Panc1 (cell line): Measurements from ENCODE around the gene UBE2E1.

Experiments used
- CTCF ChIP-seq: fragments of 450-650 bp; IDR thresholded peaks from 2 replicates; pipeline ENCODE4 v1.5.1; 2017; ENCODE audit warnings: mild to moderate bottlenecking
- POLR2AphosphoS5 ChIP-seq: IDR thresholded peaks from 2 replicates; pipeline ENCODE4 v1.6.1; 2012; ENCODE audit warnings: mild to moderate bottlenecking, low read depth, low read length, moderate library complexity
- SIN3A ChIP-seq: IDR thresholded peaks from 2 replicates; pipeline ENCODE4 v1.6.1; 2012; ENCODE audit warnings: low read depth, mild to moderate bottlenecking, low read length, moderate library complexity, borderline replicate concordance; ENCODE audit not compliant: insufficient read depth
- TCF7L2 ChIP-seq: IDR thresholded peaks from 2 replicates; pipeline ENCODE4 v1.6.1; 2011; ENCODE audit warnings: mild to moderate bottlenecking, low read depth, low read length, inconsistent platforms
- TF ChIP-seq, protein P1 (sequence below), 2 experiments: IDR thresholded peaks; 2 replicates each; pipeline ENCODE4 v1.6.1; 2011 to 2012; ENCODE audit warnings: low read depth in 2 of 2, control low read depth in 1 of 2, low read length in 1 of 2, mild to moderate bottlenecking in 1 of 2, moderate library complexity in 1 of 2; ENCODE audit not compliant: insufficient read depth in 1 of 2

GRCh38 chr3:23876923-23877322 is 71.2 kb downstream of the UBE2E1 start:
- TF ChIP-seq CTCF: no peak
- TF ChIP-seq POLR2AphosphoS5: no peak
- TF ChIP-seq SIN3A: no peak
- TF ChIP-seq, protein P1, sequence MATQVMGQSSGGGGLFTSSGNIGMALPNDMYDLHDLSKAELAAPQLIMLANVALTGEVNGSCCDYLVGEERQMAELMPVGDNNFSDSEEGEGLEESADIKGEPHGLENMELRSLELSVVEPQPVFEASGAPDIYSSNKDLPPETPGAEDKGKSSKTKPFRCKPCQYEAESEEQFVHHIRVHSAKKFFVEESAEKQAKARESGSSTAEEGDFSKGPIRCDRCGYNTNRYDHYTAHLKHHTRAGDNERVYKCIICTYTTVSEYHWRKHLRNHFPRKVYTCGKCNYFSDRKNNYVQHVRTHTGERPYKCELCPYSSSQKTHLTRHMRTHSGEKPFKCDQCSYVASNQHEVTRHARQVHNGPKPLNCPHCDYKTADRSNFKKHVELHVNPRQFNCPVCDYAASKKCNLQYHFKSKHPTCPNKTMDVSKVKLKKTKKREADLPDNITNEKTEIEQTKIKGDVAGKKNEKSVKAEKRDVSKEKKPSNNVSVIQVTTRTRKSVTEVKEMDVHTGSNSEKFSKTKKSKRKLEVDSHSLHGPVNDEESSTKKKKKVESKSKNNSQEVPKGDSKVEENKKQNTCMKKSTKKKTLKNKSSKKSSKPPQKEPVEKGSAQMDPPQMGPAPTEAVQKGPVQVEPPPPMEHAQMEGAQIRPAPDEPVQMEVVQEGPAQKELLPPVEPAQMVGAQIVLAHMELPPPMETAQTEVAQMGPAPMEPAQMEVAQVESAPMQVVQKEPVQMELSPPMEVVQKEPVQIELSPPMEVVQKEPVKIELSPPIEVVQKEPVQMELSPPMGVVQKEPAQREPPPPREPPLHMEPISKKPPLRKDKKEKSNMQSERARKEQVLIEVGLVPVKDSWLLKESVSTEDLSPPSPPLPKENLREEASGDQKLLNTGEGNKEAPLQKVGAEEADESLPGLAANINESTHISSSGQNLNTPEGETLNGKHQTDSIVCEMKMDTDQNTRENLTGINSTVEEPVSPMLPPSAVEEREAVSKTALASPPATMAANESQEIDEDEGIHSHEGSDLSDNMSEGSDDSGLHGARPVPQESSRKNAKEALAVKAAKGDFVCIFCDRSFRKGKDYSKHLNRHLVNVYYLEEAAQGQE (IDR thresholded peaks at IDR 0.05; ENCODE audit: insufficient read depth in 1 of 2, low read depth in 2 of 2, low read length in 1 of 2): no peak
- no peak for TF ChIP-seq TCF7L2
